Measurements from ENCODE around the gene SERPINA12. TPM values are rescaled to one million over a fixed set of nuclear protein-coding genes. Genes with fewer than 3 reads are reported as not detected.
"Not testable (repeated sequence)": the region's sequence is repeated elsewhere in the genome, so short reads cannot be mapped to it uniquely, and the experiment has no call there.

SERPINA12 gene
- total RNA-seq, 1 donor from 2014 or later: not detected

DNA sequence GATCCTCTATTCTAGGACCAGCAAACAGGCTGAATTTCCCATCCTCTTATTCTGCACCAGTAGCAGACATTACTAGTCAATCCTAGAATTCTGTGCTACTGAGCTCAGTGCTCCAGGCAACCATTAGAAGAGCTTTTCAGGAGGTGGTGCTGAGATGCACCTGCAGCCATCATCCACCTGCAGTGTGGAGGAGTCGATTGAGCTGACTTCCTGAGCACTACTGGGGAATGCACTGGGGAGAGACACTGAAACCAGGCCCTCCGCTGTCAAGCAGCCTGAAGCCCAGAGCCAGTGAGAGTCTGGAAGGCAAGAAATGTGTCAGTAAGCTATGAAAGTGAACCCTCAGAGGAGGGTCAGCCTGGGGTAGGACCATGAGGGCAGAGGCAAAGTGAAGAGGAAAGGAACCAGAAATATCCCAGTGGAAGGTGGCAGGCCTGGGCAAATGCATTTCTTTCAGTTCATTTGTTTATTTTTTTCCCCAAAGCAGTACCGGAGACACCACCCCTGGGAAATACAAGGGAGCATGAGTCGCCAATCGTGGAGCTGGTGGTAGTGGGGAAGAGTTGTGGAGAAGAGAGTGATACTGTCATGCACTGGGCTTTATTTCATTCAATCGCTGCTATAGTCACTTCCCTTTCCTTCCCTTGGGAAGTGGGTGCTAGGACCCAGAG lies 28.9 kb upstream of the SERPINA12 start:
- DNase-seq (ENCODE audit: low read depth in 2 of 2): no peak

DNA sequence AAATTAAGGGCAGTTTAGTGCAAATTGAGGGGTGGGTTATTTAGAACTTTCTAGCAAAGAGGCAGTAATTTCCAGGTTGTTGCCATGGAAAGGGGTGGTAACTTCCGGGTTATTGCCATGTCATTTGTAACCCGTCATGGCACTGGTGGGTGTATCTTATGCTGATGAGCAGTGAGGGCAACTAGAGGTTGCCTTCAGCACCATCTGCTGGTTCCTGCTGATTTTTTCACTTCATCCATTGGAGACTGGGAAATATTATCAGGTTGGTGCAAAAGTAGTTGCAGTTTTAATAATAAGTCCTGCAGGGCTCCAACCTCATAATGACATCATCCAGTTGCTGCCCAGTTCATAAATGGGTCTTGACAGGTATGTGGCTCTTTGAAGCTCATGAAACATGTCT lies 27.6 kb upstream of the SERPINA12 start:
- peak in 1 of 2 donors; percentile 16 for DNase-seq (ENCODE audit: low read depth in 2 of 2)

DNA sequence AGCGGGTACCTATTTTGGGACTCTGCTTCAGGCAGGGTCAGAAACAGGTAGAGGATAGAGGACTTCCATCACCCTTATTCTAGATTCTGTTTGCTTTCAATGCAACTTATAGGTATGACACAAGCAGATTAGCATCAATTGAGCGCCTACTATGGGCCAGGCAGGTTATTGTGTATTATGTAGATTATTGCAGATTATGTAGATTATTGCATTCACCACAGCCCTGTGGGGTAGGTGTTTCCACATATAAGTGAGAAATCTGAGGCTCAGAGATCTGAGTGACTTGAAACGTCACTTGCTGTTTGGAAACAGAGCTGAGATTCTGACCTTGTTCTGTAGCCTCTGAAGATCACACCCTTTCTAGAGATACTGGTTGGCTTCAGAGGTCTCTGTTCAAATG lies 26.2 kb upstream of the SERPINA12 start:
- DNase-seq (ENCODE audit: low read depth in 2 of 2): no peak

DNA sequence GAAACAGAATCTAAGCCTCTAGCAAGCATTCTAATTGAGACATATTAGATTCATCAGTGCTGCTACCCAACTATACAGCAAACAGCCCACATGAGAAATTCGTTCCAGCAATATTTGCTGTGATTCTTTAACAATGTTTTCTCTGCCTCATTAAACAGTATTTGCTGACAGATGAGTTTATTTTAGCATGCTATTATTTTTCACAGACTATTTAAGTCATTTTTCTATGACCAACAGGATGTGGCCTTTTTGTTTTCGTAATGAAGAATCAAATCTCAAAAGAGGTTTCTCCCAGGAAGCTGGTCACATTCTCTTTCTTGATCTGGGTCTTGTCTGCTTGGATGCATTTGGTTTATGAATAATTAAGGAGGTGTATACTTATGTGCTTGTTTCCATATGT lies 23.2 kb upstream of the SERPINA12 start:
- DNase-seq (ENCODE audit: low read depth in 2 of 2): no peak

DNA sequence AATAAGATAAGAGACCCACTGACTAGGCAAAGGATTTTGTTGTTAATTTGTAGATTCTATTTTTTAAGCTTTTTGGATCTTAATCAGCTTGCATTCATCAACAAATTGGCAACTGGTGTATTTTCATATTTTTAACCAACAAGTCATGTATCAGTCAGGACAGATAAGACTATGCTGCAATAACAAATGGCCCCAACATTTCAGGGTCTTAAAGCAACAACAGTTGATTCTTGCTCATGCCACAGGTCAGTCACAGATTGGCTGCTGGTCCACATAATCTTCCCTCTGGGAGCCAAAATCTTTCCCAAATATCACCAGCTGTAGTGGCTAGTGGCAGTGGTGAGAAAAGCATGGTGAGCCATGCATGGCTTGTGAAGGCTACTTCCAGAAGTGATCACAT lies 21.9 kb upstream of the SERPINA12 start:
- no peak for DNase-seq (ENCODE audit: low read depth in 2 of 2)

DNA sequence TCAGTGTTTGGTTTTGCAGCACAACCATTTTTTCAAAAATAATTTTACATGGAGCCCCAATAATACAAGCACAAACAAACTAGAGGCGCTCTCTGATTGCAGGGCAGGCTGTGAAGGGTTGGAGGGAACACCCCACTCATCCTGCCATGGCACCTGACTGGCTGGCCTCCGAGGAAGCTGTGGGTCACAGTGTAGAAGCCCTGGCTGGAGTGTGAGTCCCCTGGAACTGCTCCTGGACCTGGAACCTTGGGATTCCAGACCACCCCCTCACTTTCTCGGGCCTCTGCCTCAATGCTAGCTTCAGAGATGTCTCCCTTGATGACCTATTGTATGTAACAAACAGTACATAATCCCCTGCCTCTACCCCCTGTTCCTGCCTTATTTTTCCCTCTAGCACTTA lies 14.8 kb upstream of the SERPINA12 start:
- no peak for DNase-seq (ENCODE audit: low read depth in 2 of 2)

DNA sequence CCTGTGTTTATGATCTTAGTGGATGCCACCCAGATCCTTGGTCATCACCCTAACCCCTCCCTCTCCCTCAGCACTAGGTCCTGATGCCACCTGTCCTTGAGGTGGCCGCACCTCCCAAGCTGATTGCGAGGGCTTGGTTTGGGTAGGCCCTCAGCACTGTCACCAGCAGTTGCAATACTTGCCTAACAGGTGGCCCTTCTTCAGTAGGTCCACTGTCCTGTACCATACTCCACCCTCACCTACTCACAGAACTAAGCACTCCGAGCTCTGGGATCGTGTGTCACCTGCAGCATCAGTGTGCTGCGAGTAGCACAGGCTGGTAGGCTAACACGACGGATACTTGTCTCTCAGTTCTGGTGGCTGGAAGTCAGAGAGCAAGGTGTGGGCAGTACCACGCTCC lies 14.0 kb upstream of the SERPINA12 start:
- DNase-seq (ENCODE audit: low read depth in 2 of 2): no peak

DNA sequence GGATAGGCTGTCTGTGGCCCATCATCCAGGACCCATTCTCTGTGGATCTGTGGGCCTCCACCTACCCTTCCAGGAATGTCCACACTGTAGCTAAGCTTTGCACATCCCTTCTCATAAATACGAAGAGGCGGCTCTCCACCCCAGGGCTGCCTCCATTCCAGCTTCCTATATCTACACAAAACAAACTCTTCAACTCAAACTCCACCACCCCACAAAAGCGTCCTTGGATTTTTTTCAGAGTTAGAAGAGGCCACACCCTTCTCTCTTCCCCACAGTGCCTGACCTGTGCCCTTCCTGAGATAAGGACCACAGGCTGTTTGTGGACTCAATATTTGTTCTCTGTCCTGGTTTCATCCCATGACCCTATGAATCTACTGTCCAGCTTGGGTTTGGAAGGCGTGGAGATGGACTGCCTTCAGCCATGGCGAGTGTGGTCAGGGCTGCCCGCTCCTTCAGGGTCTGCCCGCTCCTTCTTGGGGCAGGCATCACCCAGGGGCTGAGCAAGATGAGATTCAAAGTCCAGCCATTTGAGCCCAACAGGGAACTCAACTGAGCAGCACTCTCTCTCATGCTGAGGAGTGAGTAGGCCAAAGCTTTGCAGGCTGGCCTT lies 13.0 kb upstream of the SERPINA12 start:
- no peak for DNase-seq (ENCODE audit: low read depth in 2 of 2)

DNA sequence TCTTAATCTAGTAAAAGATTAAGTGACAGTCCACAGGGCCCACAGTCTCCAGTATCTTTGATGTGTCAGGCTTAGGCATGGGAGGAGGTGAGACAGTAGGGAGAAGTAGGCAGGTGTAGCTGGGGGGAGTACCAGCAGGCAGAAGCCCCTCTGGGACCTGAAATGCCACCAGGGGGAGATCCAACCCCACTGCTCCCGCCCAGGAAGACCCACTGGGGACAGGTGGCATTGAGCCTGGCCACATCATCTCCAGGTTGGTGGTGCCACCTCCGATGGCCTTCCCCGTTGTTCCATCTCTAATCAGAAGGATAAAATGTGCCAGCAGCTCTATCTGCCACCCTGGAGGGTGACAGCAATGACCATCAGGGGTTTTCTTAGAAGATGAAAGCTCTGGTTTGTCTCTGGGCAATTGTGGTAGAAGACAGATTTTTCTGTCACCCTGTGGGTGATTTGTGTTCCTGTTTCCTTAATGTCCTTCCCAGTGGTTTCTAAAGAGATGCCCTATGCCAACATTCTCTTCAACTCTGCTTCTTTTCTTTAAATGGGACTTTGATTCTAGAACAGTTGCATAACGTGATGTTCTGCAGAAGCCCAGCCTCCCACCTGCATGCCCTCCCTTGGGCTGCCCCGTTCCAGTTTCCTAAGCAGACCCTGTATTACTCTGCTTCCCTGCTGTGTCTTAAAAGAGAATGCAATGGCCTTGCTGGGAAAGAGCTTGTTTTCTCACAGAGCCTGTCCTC lies 12.3 kb upstream of the SERPINA12 start:
- no peak for DNase-seq (ENCODE audit: low read depth in 2 of 2)

DNA sequence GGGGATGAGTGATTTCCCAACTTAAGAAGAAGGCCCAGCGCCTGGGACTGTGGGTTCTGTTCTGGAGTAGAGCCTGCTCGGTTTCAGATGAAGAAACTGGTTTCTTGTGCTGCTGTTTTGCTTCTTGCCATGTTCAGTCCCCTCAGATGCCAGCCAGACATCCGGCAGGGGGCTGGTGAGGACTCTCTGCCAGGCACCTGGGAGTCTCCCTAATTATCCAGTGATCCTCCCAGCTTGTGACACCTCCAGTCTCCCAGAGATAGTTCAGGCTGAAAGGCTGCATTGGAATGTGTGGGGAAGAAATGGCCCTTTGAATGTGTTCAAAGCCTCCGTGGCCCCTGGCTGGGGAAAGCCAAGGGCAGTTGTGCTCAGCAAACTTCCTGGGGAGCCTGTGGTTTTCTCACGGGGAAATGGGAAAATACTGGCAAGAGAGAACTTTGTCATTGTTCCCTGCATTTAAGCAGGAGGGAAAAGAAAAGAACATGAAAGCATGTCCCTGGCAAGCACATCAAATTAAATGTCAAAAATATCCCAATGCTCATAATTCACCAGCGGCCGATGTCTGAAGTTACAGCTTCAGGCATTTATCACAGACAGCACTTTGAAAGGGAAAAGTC lies 8.5 kb upstream of the SERPINA12 start:
- no peak for DNase-seq (ENCODE audit: low read depth in 2 of 2)

DNA sequence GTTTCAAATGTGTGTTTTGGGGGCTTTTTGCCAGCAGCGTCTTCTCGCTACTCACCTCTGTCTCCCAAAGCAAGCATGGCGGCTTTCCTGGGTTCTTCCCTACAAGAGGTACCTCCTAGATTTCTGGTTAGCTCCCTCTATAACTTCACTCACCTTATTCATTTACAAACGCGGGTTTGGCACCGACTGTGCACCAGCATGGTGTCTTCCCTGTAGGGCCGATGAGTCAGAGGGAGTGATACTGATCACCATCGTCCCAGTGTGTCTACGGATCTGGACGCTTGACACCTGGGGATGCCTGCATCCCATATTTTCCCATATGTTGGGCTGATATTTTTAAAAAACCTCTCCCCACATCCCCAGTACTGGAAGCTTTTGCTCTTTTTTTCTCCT lies 8.0 kb upstream of the SERPINA12 start:
- DNase-seq (ENCODE audit: low read depth in 2 of 2): no peak

DNA sequence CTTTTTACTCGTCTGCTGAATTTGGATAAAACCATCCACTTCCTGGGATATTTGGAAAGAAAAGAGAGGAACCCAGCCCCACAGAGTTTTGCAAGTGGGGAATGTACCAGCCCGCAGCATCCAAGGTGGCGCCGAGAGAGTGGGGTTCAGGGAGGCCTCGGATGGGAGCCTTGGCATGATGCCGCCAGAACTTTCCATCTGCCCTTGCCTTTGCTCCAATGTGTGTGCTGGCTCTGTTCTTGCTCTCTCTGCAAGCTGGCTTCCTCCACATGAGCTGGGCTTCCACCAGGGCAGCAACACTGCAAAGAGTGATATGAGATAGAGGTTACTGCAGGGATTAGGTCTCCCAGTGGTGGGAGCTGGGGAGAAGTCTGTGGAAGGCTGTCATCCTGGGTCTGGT lies 6.6 kb upstream of the SERPINA12 start:
- no peak for DNase-seq (ENCODE audit: low read depth in 2 of 2)

DNA sequence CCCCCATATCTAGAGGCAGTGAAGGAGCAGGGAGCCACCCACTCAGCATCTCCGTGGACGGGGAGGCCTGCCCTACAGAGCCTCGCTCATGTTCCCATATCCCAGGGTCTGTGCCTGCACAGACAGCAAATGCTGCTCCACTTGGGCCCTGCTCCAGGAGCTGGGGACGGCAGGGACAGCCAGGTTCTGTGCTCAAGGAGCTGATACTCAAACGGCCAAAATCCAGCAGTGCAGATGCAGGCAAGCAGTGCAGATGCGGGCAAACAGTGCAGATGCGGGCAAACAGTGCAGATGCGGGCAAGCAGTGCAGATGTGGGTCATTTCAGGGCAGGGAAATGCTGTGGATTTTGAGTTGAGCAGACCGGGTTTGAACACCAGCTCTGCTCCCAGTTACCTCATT lies 6.2 kb upstream of the SERPINA12 start:
- no peak for DNase-seq (ENCODE audit: low read depth in 2 of 2)

DNA sequence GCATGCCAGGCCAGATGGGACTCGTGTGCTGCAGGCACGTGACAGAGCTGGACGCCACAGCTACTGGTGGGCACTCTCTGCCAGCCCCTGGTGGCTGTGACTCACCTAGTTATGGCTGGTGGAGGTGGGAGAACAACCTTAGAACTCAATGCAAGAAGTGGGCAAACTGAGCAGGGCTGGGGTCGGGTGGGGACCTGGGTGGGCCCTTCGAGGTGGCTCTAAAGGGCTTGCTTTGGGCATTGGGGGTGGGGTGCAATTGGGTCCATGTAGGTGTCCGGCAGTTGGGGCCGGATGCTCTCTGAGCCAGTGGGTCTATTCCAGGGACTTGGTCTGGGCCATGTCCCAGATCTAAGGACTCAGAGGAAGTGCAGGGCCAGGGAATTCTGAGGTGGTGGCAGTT lies 5.1 kb upstream of the SERPINA12 start:
- DNase-seq (ENCODE audit: low read depth in 2 of 2): no peak

DNA sequence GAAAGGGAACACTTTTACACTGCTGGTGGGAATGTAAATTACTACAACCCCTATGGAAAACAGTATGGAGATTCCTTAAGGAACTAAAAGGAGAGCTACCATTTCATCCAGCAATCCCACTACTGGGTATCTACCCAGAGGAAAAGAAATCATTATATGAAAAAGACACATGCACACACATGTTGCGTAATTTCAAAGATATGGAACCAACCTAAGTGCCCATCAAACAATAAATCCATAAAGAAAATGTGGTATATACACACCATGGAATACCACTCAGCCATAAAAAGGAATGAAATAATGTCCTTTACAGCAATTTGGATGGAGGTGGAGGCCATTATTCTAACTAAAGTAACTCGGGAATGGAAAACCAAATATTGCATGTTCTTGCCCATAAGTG lies 1.2 kb upstream of the SERPINA12 start:
- DNase-seq (ENCODE audit: low read depth in 2 of 2): not testable (repeated sequence)

DNA sequence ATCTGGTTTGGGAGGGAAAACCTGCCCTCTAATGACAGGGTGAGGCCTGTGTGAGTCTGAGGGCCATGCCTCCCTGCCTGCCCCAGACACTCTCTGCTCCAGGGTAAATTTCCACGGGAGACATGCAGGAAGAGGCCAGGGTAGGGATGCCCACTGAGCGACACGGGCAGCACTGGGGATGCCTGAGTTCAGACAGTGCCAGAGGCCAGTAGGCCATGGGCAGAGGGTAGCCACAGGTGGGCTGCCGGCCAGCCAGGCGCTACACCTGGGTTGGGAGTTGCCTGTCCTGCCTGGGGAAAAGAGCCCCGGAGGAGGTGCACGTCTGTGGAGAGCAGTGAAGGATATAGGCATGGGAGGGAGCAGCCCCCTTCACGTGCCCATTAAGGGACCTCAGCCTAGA lies 3.6 kb downstream of the SERPINA12 start:
- DNase-seq (ENCODE audit: low read depth in 2 of 2): no peak

DNA sequence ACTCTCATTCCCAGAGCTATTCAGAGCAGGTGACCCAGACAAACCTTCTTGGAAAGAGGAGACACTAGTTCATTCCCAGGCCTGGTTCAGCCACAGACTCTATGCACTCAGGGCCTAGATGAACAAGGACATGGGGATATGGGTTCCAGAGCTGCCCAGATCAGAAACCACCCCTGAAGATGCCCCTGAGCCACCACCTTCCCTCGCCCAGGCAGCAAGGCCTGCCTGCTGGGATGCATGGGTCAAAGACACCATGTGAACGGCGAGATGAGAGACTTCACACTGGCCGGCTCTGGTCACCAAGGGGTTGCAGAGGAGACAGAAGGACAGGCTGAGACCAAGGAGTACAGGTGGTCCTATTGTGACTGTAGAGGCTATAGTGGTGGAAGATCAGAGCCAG lies 4.1 kb downstream of the SERPINA12 start:
- no peak for DNase-seq (ENCODE audit: low read depth in 2 of 2)

DNA sequence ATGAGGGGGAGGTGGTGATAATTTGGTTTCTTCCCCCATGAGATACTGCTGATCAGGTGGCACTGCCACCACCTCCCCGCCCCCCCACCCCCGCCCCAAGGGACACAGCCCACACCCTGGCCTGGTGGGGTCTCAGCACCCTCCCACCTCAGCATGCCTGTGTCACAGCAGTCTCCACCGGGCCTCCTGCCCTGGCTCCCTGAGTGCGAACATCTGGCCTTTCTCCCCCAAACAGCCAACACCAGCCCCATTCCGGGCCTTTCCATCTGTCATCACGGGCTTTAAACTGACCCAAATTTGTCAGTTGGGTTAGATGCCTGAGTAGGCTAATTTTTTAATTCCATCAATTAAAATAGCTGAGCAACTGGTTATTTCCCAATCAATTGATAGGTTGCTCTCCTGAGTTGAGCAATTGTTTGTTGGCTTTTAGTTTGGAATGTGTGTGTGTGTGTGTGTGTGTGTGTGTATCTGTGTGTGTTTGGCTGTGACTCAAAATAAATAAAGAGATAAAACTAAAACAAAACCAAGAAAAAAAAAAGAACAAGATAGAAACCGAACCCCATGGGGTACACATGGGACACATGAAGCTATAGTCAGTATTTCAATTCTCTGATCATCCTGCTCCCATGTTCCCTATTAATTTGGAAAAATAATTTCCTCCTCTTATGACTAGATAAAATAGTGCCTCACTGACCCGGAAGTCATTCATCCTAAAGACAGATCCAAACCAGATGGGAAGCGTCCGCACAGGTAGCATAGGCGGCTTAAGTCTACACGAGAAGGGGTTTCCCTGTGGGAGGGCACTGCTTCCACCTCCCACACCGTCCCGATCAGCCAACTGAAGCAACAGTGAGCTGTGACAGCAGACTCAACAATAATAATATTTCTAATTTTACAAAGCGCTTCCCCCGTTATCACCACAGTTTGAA lies 7.4 kb downstream of the SERPINA12 start:
- no peak for DNase-seq (ENCODE audit: low read depth in 2 of 2)

DNA sequence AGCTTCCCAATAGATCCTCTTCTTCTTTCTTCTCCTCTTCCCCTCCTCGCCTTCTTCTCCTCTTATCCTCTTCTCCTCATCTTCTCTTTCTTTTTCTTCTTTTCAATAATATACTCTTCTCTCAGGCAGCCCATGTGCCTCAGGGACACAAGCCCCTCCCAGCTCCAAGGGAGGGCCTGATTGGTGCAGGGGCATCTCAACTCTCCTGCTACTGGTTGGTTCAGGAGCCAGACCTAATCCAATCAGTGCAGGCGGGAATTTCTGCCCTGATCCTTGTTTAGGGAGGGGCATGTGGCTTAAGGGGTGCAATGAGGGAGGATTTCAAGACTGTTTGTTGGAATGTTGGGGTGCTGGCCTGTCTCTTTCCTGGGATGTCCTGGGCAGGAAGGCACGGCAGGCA lies 9.0 kb downstream of the SERPINA12 start:
- DNase-seq (ENCODE audit: low read depth in 2 of 2): no peak

DNA sequence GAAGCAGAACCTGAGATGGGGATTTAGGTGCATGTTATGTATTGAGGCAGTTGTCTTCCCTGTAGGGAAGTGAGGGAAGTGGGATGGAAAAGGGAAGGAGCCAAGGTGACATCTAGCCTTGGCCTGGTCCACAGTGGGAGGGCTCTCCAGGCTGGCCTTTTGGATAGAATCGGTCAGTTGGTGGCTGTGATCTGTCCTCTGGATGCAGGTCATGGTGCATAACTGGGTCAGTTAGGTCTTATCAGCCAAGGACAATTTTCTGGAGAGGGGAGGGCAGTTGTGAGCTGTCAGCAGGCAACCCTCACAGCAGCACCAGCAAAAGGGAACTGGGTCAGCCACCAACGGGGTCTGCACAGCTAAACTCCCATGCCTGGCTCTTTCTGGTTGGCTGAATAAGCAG lies 9.6 kb downstream of the SERPINA12 start:
- no peak for DNase-seq (ENCODE audit: low read depth in 2 of 2)

DNA sequence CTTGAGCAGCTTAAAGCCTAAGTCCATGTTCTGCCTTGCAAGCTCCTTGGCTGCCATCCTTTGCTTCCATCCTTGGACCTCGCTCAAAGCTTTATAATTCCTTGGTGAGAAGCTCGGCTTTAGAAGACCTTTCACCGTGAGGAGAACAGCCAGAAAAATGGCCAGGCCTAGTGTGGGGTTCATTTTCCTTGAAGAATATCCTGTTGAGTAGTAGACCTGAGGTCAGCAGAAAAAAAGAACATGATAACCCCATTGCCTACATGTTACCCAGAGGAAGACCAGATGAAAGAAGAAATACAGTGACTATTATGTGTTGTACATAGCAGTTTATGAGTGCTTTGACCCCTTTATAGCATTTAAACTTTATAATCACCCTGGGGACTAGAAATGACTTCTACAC lies 11.1 kb downstream of the SERPINA12 start:
- no peak for DNase-seq (ENCODE audit: low read depth in 2 of 2)

DNA sequence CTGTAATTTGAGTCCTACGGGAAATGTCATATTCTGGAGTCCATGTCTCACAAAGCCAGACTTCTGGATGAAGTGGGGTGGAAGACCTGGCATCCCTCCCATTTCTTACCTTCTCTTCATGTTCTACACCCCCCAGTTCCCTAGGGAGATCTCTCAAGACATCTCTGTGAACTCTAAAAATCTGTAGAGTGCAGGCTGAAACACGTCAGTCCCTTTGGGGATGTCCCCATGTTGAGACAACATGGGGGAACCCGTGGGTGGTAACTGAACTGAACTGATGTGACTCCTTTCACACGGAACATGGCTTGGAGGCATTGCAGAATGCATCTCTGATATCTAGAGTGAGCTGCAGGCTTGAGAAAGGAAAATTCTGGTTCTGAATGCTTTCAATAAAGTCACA lies 15.2 kb downstream of the SERPINA12 start:
- DNase-seq (ENCODE audit: low read depth in 2 of 2): no peak

Data from lung microvascular endothelial cell (primary cell).